HEK293 (cell line): ENCODE data around the gene CAPRIN1.

Experiments used
- CTCF ChIA-PET: fragments of 350-600 bp; formaldehyde crosslinking; extraction: SDS; loops from one replicate; lab custom pipeline; 2021; ENCODE audit warnings: antibody characterized with exemption; lab: Yijun Ruan, JAX
- POLR2A ChIA-PET: fragments of 300-600 bp; formaldehyde crosslinking; extraction: SDS; loops from one replicate; lab custom pipeline; 2020; ENCODE audit warnings: antibody characterized with exemption, inconsistent platforms; lab: Yijun Ruan, JAX
- H3K27ac ChIP-seq: fragments of 200-500 bp; sonication (Bioruptor generic); 2 replicates; pipeline ENCODE4 v1.5.1; 2014; ENCODE audit warnings: low read depth, low read length, control low read depth, inconsistent platforms; ENCODE audit errors: extremely low read depth
- H3K36me3 ChIP-seq, 2 experiments: fragments of 200-500 bp in 1 of 2; sonication (Bioruptor generic) in 1 of 2; 1 replicate in 1 of 2; 2 replicates in 1 of 2; pipeline ENCODE4 v1.5.1; 2014 to 2017; ENCODE audit warnings: inconsistent platforms in 2 of 2, low read length in 2 of 2; ENCODE audit not compliant: control insufficient read depth in 2 of 2, insufficient read depth in 1 of 2
- H3K4me1 ChIP-seq: fragments of 200-500 bp; sonication (Bioruptor generic); 2 replicates; pipeline ENCODE4 v1.5.1; 2014; ENCODE audit warnings: mild to moderate bottlenecking, low read length, inconsistent platforms; ENCODE audit not compliant: control insufficient read depth, insufficient read depth
- H3K4me3 ChIP-seq: 2 replicates; pipeline ENCODE4 v1.5.1; 2011; ENCODE audit warnings: low read depth, mild to moderate bottlenecking, control low read depth, low read length, moderate library complexity
- H3K9me3 ChIP-seq: fragments of 200-500 bp; sonication (Bioruptor generic); 2 replicates; pipeline ENCODE4 v1.5.1; 2014; ENCODE audit warnings: low read depth, low read length, inconsistent platforms; ENCODE audit not compliant: control insufficient read depth, insufficient read depth
- FEZF1 ChIP-seq: fragments of 450-650 bp; formaldehyde crosslinking; IDR thresholded peaks from 2 replicates; pipeline ENCODE4 v1.5.1; 2016; ENCODE audit warnings: missing biosample characterization, missing genetic modification characterization
- KLF10 ChIP-seq: fragments of 450-650 bp; IDR thresholded peaks from 2 replicates; pipeline ENCODE4 v1.5.1; 2018; ENCODE audit warnings: missing biosample characterization, mild to moderate bottlenecking, missing genetic modification characterization
- SCRT2 ChIP-seq: fragments of 450-650 bp; formaldehyde crosslinking; IDR thresholded peaks from 2 replicates; pipeline ENCODE4 v1.5.1; 2016; ENCODE audit warnings: missing biosample characterization, missing genetic modification characterization
- WT1 ChIP-seq: fragments of 450-650 bp; formaldehyde crosslinking; IDR thresholded peaks from 2 replicates; pipeline ENCODE4 v1.5.1; 2016; ENCODE audit warnings: missing biosample characterization, missing genetic modification characterization
- YY1 ChIP-seq: fragments of 450-650 bp; formaldehyde crosslinking; IDR thresholded peaks from 2 replicates; pipeline ENCODE4 v1.5.1; 2018; ENCODE audit warnings: missing biosample characterization, missing genetic modification characterization
- YY2 ChIP-seq: fragments of 450-650 bp; formaldehyde crosslinking; IDR thresholded peaks from 2 replicates; pipeline ENCODE4 v1.5.1; 2016; ENCODE audit warnings: missing biosample characterization, missing genetic modification characterization
- ZBTB21 ChIP-seq: fragments of 450-650 bp; formaldehyde crosslinking; IDR thresholded peaks from 2 replicates; pipeline ENCODE4 v1.5.1; 2017; ENCODE audit warnings: missing biosample characterization, missing genetic modification characterization
- ZBTB8A ChIP-seq: fragments of 450-650 bp; formaldehyde crosslinking; IDR thresholded peaks from 2 replicates; pipeline ENCODE4 v1.5.1; 2016; ENCODE audit warnings: missing biosample characterization, missing genetic modification characterization
- ZEB2 ChIP-seq: fragments of 450-650 bp; formaldehyde crosslinking; IDR thresholded peaks from 2 replicates; pipeline ENCODE4 v1.5.1; 2016; ENCODE audit warnings: missing biosample characterization, missing genetic modification characterization
- ZNF169 ChIP-seq: fragments of 450-650 bp; formaldehyde crosslinking; IDR thresholded peaks from 2 replicates; pipeline ENCODE4 v1.5.1; 2016; ENCODE audit warnings: missing biosample characterization, missing genetic modification characterization
- ZNF423 ChIP-seq: fragments of 450-650 bp; formaldehyde crosslinking; IDR thresholded peaks from 2 replicates; pipeline ENCODE4 v1.5.1; 2016; ENCODE audit warnings: missing biosample characterization, missing genetic modification characterization
- ZNF433 ChIP-seq: fragments of 450-650 bp; formaldehyde crosslinking; IDR thresholded peaks from 2 replicates; pipeline ENCODE4 v1.5.1; 2016; ENCODE audit warnings: missing biosample characterization, missing genetic modification characterization, low read depth
- ZNF501 ChIP-seq: fragments of 450-650 bp; formaldehyde crosslinking; IDR thresholded peaks from 2 replicates; pipeline ENCODE4 v1.5.1; 2016; ENCODE audit warnings: missing biosample characterization, missing genetic modification characterization
- ZNF544 ChIP-seq: fragments of 450-650 bp; formaldehyde crosslinking; IDR thresholded peaks from 2 replicates; pipeline ENCODE4 v1.5.0; 2017; ENCODE audit warnings: missing biosample characterization, missing genetic modification characterization
- ZNF561 ChIP-seq: fragments of 450-650 bp; IDR thresholded peaks from 2 replicates; pipeline ENCODE4 v1.5.1; 2018; ENCODE audit warnings: missing biosample characterization, missing genetic modification characterization, borderline replicate concordance
- ZNF571 ChIP-seq: fragments of 450-650 bp; formaldehyde crosslinking; IDR thresholded peaks from 2 replicates; pipeline ENCODE4 v1.5.0; 2017; ENCODE audit warnings: missing biosample characterization, missing genetic modification characterization
- ZNF585B ChIP-seq: fragments of 450-650 bp; formaldehyde crosslinking; IDR thresholded peaks from 2 replicates; pipeline ENCODE4 v1.5.1; 2016; ENCODE audit warnings: missing biosample characterization, missing genetic modification characterization
- ZNF610 ChIP-seq: fragments of 450-650 bp; formaldehyde crosslinking; IDR thresholded peaks from 2 replicates; pipeline ENCODE4 v1.5.1; 2016; ENCODE audit warnings: missing biosample characterization, missing genetic modification characterization, borderline replicate concordance
- ZSCAN23 ChIP-seq: fragments of 450-650 bp; formaldehyde crosslinking; IDR thresholded peaks from 2 replicates; pipeline ENCODE4 v1.5.1; 2016; ENCODE audit warnings: missing biosample characterization, missing genetic modification characterization
- ZSCAN30 ChIP-seq: fragments of 450-650 bp; IDR thresholded peaks from 2 replicates; pipeline ENCODE4 v1.5.1; 2018; ENCODE audit warnings: missing biosample characterization, mild to moderate bottlenecking, missing genetic modification characterization, moderate library complexity
- ZXDB ChIP-seq: fragments of 450-650 bp; formaldehyde crosslinking; IDR thresholded peaks from 2 replicates; pipeline ENCODE4 v1.5.1; 2016; ENCODE audit warnings: missing biosample characterization, missing genetic modification characterization
- TF ChIP-seq, protein P1 (sequence below): fragments of 450-650 bp; formaldehyde crosslinking; IDR thresholded peaks from 2 replicates; pipeline ENCODE4 v1.5.1; 2016; ENCODE audit warnings: missing biosample characterization, missing genetic modification characterization
- TF ChIP-seq, protein P2 (sequence below): fragments of 450-650 bp; formaldehyde crosslinking; IDR thresholded peaks from 2 replicates; pipeline ENCODE4 v1.5.1; 2016; ENCODE audit warnings: missing biosample characterization, missing genetic modification characterization
- TF ChIP-seq, protein P3 (sequence below): fragments of 450-650 bp; formaldehyde crosslinking; IDR thresholded peaks from 2 replicates; pipeline ENCODE4 v1.5.1; 2016; ENCODE audit warnings: missing biosample characterization, missing genetic modification characterization
- TF ChIP-seq, protein P4 (sequence below): fragments of 450-650 bp; formaldehyde crosslinking; IDR thresholded peaks from 2 replicates; pipeline ENCODE4 v1.5.1; 2016; ENCODE audit warnings: missing biosample characterization, missing genetic modification characterization
- TF ChIP-seq, protein P5 (sequence below): fragments of 450-650 bp; formaldehyde crosslinking; IDR thresholded peaks from 2 replicates; pipeline ENCODE4 v1.5.1; 2017; ENCODE audit warnings: missing biosample characterization, missing genetic modification characterization

The CAPRIN1 gene

DNA sequence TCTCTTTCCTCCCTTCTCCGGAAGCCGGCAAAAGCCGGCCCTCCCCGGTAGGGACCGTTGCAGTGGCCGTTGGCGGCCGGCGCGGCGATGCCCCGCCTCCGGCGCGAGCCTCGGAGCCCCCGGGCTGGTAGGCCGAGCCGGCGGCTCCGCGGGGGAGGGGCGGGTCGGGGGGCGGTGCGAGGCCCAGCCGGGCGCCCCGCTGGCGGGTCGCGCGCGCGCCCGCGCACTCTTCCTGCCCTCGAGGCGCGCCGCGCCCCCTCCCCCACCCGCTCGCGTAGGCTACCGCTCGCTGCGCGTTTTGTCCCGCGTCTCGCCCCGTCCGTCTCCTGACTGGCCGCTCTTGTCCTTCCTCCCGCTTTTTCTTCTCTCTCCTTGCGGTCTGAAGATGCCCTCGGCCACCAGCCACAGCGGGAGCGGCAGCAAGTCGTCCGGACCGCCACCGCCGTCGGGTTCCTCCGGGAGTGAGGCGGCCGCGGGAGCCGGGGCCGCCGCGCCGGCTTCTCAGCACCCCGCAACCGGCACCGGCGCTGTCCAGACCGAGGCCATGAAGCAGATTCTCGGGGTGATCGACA lies 591 bp downstream of the CAPRIN1 start (continued):
- TF ChIP-seq ZNF571 (tag by site-specific recombination) (no peak), ZNF610 (peak; percentile 78), SCRT2 (tag by site-specific recombination) (no peak), ZSCAN30 (tag by site-specific recombination) (peak; percentile 59; the same call in 1 of the 2 replicates), ZEB2 (tag by site-specific recombination) (peak; percentile 10; the same call in 1 of the 2 replicates), ZSCAN23 (tag by site-specific recombination) (no peak), WT1 (tag by site-specific recombination) (peak; percentile 12; the same call in 1 of the 2 replicates), ZNF501 (no peak), ZNF561 (tag by site-specific recombination) (peak; percentile 27; the same call in 1 of the 2 replicates), ZNF585B (tag by site-specific recombination) (peak; percentile 15; the same call in 1 of the 2 replicates)
- TF ChIP-seq, protein P1, sequence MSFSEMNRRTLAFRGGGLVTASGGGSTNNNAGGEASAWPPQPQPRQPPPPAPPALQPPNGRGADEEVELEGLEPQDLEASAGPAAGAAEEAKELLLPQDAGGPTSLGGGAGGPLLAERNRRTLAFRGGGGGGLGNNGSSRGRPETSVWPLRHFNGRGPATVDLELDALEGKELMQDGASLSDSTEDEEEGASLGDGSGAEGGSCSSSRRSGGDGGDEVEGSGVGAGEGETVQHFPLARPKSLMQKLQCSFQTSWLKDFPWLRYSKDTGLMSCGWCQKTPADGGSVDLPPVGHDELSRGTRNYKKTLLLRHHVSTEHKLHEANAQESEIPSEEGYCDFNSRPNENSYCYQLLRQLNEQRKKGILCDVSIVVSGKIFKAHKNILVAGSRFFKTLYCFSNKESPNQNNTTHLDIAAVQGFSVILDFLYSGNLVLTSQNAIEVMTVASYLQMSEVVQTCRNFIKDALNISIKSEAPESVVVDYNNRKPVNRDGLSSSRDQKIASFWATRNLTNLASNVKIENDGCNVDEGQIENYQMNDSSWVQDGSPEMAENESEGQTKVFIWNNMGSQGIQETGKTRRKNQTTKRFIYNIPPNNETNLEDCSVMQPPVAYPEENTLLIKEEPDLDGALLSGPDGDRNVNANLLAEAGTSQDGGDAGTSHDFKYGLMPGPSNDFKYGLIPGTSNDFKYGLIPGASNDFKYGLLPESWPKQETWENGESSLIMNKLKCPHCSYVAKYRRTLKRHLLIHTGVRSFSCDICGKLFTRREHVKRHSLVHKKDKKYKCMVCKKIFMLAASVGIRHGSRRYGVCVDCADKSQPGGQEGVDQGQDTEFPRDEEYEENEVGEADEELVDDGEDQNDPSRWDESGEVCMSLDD (tag by site-specific recombination): no peak
- TF ChIP-seq, protein P2, sequence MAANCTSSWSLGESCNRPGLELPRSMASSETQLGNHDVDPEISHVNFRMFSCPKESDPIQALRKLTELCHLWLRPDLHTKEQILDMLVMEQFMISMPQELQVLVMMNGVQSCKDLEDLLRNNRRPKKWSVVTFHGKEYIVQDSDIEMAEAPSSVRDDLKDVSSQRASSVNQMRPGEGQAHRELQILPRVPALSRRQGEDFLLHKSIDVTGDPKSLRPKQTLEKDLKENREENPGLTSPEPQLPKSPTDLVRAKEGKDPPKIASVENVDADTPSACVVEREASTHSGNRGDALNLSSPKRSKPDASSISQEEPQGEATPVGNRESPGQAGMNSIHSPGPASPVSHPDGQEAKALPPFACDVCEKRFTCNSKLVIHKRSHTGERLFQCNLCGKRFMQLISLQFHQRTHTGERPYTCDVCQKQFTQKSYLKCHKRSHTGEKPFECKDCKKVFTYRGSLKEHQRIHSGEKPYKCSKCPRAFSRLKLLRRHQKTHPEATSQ (tag by site-specific recombination): 0 out of 2 replicates have a peak, but pooled peaks have one; percentile 19

DNA sequence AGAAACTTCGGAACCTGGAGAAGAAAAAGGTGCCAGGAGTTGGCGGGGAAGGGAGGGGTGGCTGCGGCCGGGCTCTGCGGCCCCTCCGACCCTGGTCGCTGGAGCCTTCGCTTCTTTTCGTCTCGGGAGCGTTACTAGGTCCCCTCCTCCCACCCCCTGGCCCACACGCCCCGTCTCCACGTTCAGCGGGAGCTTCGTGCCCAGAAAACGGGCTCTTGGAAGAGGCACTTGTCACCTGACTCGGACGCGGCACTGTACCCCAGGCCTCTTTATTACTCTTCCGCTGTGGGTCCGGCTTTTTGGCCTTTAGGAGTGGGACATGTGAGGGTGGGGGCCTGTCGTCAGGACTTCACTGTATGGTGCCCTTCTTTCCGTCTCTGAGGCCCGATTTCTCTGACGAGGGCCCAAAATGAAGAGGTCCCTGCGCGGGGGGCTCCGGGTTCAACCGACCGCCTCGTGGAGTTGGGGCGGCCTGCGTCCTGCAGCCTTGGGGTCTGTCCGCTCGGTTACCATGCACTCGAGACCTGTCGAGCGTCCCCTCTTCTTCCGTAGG lies 1.2 kb downstream of the CAPRIN1 start:
- ChIA-PET POLR2A (interaction anchor here (0.6 to 1.6 kb wide), 5 partner anchors 12 to 335 kb away, joined by 3 to 10 read pairs (median 4); partner anchors contain the start of gene NAT10), CTCF (interaction anchor here (0.6 to 3.2 kb wide), 3 partner anchors 55 to 237 kb away, joined by 3 to 18 read pairs (median 3); no protein-coding TSS in a partner anchor)
- TF ChIP-seq ZXDB (tag by site-specific recombination) (0 out of 2 replicates have a peak, but pooled peaks have one; percentile 23), ZNF423 (tag by site-specific recombination) (no peak), ZBTB8A (tag by site-specific recombination) (peak; percentile 40; the same call in 1 of the 2 replicates)
- Histone ChIP-seq H3K27ac (peak overlapping the region; percentile 97), H3K9me3 (no peaks in the 10 kb centered on the region), H3K4me1 (peaks cover 12% of the 10 kb centered on the region), H3K36me3 (peaks cover 8 to 38% of the 10 kb centered on the region in 2 experiments), H3K4me3 (peak overlapping the region; percentile 98)

DNA sequence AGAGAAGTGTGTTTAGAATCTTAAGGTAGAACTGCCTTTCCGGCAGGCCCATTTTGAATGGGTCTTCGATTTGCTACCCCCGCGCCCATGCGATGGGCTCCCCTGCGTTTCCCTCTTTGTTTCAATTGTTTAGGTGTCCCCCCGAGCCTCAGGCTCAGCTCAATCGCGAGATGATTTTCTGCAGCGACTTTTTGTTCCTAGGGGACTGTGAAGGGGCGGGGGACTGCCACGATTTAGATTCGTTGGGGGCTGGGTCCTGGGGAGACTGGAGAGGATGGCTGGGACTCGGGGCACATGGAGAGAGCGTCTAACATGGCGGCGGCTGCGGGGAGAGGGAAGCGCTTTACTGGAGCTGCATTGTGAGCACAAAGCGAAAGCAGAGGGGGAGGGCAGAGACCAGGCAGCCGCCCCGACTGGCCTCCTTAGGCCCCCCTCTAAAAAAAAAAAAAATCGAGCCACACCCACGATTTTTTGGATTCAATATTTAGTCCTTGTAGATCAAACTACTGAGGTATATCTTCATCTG lies 1.7 kb downstream of the CAPRIN1 start:
- peaks cover 9 to 38% of the 10 kb centered on the region in 2 experiments for H3K36me3 ChIP-seq
- no peaks in the 10 kb centered on the region for H3K9me3 ChIP-seq
- H3K27ac ChIP-seq: peak overlapping the region; percentile 97
- POLR2A ChIA-PET: interaction anchor here (0.6 to 1.6 kb wide), 5 partner anchors 11 to 335 kb away, joined by 3 to 10 read pairs (median 4); partner anchors contain the start of gene NAT10
- peak overlapping the region; percentile 98 for H3K4me3 ChIP-seq
- CTCF ChIA-PET: interaction anchor here (0.7 kb wide), 1 partner anchor 106 kb away, joined by 3 read pairs; no protein-coding TSS in a partner anchor
- H3K4me1 ChIP-seq: peaks cover 12% of the 10 kb centered on the region
- TF ChIP-seq KLF10 (tag by site-specific recombination) (peak; percentile 59; the same call in 1 of the 2 replicates), FEZF1 (no peak), YY1 (tag by site-specific recombination) (peak; percentile 48; the same call in 1 of the 2 replicates), ZNF433 (tag by site-specific recombination) (no peak), YY2 (tag by site-specific recombination) (no peak), ZBTB21 (tag by site-specific recombination) (no peak), ZNF544 (no peak), ZNF169 (tag by site-specific recombination) (no peak)
- TF ChIP-seq, protein P3, sequence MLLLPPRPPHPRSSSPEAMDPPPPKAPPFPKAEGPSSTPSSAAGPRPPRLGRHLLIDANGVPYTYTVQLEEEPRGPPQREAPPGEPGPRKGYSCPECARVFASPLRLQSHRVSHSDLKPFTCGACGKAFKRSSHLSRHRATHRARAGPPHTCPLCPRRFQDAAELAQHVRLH: no peak
- TF ChIP-seq, protein P4, sequence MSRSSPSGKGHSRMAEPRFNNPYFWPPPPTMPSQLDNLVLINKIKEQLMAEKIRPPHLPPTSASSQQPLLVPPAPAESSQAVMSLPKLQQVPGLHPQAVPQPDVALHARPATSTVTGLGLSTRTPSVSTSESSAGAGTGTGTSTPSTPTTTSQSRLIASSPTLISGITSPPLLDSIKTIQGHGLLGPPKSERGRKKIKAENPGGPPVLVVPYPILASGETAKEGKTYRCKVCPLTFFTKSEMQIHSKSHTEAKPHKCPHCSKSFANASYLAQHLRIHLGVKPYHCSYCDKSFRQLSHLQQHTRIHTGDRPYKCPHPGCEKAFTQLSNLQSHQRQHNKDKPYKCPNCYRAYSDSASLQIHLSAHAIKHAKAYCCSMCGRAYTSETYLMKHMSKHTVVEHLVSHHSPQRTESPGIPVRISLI (tag by site-specific recombination): no peak
- TF ChIP-seq, protein P5, sequence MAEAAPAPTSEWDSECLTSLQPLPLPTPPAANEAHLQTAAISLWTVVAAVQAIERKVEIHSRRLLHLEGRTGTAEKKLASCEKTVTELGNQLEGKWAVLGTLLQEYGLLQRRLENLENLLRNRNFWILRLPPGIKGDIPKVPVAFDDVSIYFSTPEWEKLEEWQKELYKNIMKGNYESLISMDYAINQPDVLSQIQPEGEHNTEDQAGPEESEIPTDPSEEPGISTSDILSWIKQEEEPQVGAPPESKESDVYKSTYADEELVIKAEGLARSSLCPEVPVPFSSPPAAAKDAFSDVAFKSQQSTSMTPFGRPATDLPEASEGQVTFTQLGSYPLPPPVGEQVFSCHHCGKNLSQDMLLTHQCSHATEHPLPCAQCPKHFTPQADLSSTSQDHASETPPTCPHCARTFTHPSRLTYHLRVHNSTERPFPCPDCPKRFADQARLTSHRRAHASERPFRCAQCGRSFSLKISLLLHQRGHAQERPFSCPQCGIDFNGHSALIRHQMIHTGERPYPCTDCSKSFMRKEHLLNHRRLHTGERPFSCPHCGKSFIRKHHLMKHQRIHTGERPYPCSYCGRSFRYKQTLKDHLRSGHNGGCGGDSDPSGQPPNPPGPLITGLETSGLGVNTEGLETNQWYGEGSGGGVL: 0 out of 2 replicates have a peak, but pooled peaks have one; percentile 31
